ENCODE measurements around the gene ISM1.
"Not testable (repeated sequence)": the region's sequence is repeated elsewhere in the genome, so short reads cannot be mapped to it uniquely, and the experiment has no call there.

ISM1 gene

GRCh38 chr20:13221673-13222318, 722 bp downstream of the ISM1 start:
- DNase-seq (ENCODE audit: low read depth, low spot score) = peak; percentile 10

GRCh38 chr20:13222319-13222716, 1.2 kb downstream of the ISM1 start:
- DNase-seq (ENCODE audit: low read depth, low spot score) = no peak

- DNase-seq (ENCODE audit: low read depth, low spot score) = no peak
Observed at GRCh38 chr20:13223736-13224520, 2.9 kb downstream of the ISM1 start.

GRCh38 chr20:13226367-13226766, 5.3 kb downstream of the ISM1 start:
- no peak for DNase-seq (ENCODE audit: low read depth, low spot score)

- no peak for DNase-seq (ENCODE audit: low read depth, low spot score)
Observed at GRCh38 chr20:13228771-13229170, 7.7 kb downstream of the ISM1 start.

- no peak for DNase-seq (ENCODE audit: low read depth, low spot score)
Observed at GRCh38 chr20:13229538-13229937, 8.5 kb downstream of the ISM1 start.

GRCh38 chr20:13231031-13231752, 10.1 kb downstream of the ISM1 start:
- DNase-seq (ENCODE audit: low read depth, low spot score) = peak; percentile 56

GRCh38 chr20:13232999-13233398, 11.9 kb downstream of the ISM1 start:
- DNase-seq (ENCODE audit: low read depth, low spot score) = no peak

GRCh38 chr20:13234961-13235360, 13.9 kb downstream of the ISM1 start:
- no peak for DNase-seq (ENCODE audit: low read depth, low spot score)

- not testable (repeated sequence) for DNase-seq (ENCODE audit: low read depth, low spot score)
Observed at GRCh38 chr20:13236360-13236759, 15.3 kb downstream of the ISM1 start.

GRCh38 chr20:13236990-13237720, 16.1 kb downstream of the ISM1 start:
- no peak for DNase-seq (ENCODE audit: low read depth, low spot score)

GRCh38 chr20:13238001-13238653, 17.1 kb downstream of the ISM1 start:
- no peak for DNase-seq (ENCODE audit: low read depth, low spot score)

- peak; percentile 26 for DNase-seq (ENCODE audit: low read depth, low spot score)
Observed at GRCh38 chr20:13243826-13244376, 22.8 kb downstream of the ISM1 start.

- no peak for DNase-seq (ENCODE audit: low read depth, low spot score)
Observed at GRCh38 chr20:13245250-13245723, 24.2 kb downstream of the ISM1 start.

GRCh38 chr20:13249118-13249797, 28.2 kb downstream of the ISM1 start:
- no peak for DNase-seq (ENCODE audit: low read depth, low spot score)

GRCh38 chr20:13249798-13250170, 28.7 kb downstream of the ISM1 start:
- no peak for DNase-seq (ENCODE audit: low read depth, low spot score)

GRCh38 chr20:13250251-13250650, 29.2 kb downstream of the ISM1 start:
- DNase-seq (ENCODE audit: low read depth, low spot score) = no peak

- no peak for DNase-seq (ENCODE audit: low read depth, low spot score)
Observed at GRCh38 chr20:13251106-13251903, 30.2 kb downstream of the ISM1 start.

- no peak for DNase-seq (ENCODE audit: low read depth, low spot score)
Observed at GRCh38 chr20:13251904-13252297, 30.8 kb downstream of the ISM1 start.

- no peak for DNase-seq (ENCODE audit: low read depth, low spot score)
Observed at GRCh38 chr20:13255356-13255755, 34.3 kb downstream of the ISM1 start.
